ENCODE data around the gene PSMB5. TPM values are rescaled to one million over a fixed set of nuclear protein-coding genes. Genes with fewer than 3 reads are reported as not detected.
A peak's percentile ranks its signal among the peaks of the same experiment; 100 is the strongest.

PSMB5 gene
- total RNA-seq, 2 experiments from 2014 or later, result 104 to 129 TPM

DNA sequence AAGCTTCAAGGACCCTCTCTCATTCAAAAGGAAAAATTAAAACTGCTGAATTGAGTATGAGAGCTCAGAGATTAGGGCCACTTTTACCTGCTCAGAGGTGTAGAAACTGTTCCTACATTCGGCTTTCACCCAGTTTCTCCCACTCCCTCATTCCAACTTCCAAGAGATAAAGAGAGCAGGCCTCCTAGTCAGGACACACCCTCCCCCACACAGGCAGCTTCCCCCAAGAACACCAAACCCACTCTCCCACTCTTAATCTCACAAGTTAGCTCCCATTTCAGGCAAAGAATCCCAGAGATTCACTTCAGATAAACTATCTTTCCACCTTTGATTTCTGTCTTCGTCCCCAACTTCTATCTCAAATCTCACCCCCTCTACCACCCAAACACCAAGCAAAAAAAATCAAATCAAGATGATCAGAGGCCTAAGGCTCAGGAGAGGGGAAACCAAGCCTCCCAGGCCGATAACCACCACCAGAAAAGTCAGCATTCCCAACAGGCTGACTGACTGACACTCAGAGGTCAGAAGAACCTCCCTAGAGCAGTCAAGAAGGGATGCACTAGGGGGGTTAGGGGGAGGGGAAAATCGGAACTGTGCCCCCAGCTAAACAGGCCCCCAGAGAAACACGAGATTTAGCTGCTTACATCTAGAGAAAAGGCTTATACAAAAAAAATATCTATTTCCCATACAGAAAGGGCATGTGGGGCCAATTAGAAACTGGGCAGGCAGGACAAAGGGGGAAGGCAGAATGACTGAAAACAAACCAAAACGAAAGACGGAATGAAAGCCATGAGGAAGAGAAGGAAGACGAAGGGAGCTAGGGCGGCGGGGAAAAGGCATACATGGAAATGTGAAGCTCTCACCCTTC is 35.8 kb upstream of the PSMB5 start:
- H3K4me3 Mint-ChIP-seq, result peak overlapping the region; percentile 92
- H3K9me3 Mint-ChIP-seq (ENCODE audit: low read depth), result no peaks in the 10 kb centered on the region
- no peak for DNase-seq
- CTCF ChIA-PET, result interaction anchor here (0.5 to 4.2 kb wide), 32 partner anchors 8 to 1281 kb away, joined by 3 to 34 read pairs (median 6); partner anchors contain the start of genes ACIN1, AJUBA, C14orf119 and CDH24
- peaks cover 37% of the 10 kb centered on the region for H3K4me1 Mint-ChIP-seq
- no peak for ATAC-seq
- peaks cover 50% of the 10 kb centered on the region for H3K36me3 Mint-ChIP-seq (ENCODE audit: low read depth)
- H3K27ac Mint-ChIP-seq, result peak overlapping the region; percentile 90
- POLR2A ChIA-PET, result interaction anchor here (0.6 to 2.4 kb wide), 5 partner anchors 13 to 59 kb away, joined by 3 to 27 read pairs (median 3); partner anchors contain the start of genes ACIN1, C14orf119 and CDH24
- H3K27me3 Mint-ChIP-seq, result no peaks in the 10 kb centered on the region
- intact Hi-C loops (cut with DNase I, micrococcal nuclease), result loop anchor here (1.0 to 5.0 kb wide), 3 partner anchors 25 to 232 kb away; partner anchors contain the start of genes ACIN1 (in 2 of the 2), C14orf119 (in 2 of the 2) and PPP1R3E (in 1 of the 2)

DNA sequence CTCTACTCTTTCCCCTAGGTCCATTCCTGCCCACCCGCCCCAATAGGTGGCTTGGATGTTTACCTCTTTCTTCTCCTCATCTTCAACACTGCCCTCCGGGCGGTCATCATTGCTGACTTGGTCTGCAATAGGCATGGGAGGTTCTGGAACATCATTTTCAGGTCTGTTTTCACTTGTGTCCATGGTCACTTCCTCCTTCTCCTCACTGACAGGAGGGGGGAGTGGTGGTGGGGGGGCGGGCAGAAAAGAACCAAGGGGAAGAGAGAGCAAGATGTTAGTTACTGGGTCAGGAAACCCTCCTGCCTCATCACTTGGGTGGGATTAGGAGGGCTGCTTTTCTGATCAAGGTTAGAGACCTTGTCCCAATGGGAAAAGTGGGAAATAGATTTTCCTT is 34.7 kb upstream of the PSMB5 start:
- H3K9me3 Mint-ChIP-seq (ENCODE audit: low read depth), result no peaks in the 10 kb centered on the region
- intact Hi-C loops (cut with DNase I, micrococcal nuclease), result loop anchor here (1.0 kb wide), 2 partner anchors 40 to 118 kb away; no protein-coding TSS in a partner anchor
- POLR2A ChIA-PET, result interaction anchor here (0.6 to 1.4 kb wide), 6 partner anchors 11 to 139 kb away, joined by 3 to 13 read pairs (median 3); partner anchors contain the start of genes ACIN1 and C14orf119
- peak overlapping the region; percentile 17 for H3K27ac Mint-ChIP-seq
- H3K4me1 Mint-ChIP-seq, result peaks cover 37% of the 10 kb centered on the region
- no peak for DNase-seq
- peaks cover 54% of the 10 kb centered on the region for H3K36me3 Mint-ChIP-seq (ENCODE audit: low read depth)
- CTCF ChIA-PET, result interaction anchor here (0.6 to 19.3 kb wide), 61 partner anchors 8 to 513 kb away, joined by 3 to 751 read pairs (median 6); partner anchors contain the start of genes ACIN1, AJUBA, C14orf119 and CDH24
- H3K4me3 Mint-ChIP-seq, result peak overlapping the region; percentile 92
- no peak for ATAC-seq
- no peaks in the 10 kb centered on the region for H3K27me3 Mint-ChIP-seq

DNA sequence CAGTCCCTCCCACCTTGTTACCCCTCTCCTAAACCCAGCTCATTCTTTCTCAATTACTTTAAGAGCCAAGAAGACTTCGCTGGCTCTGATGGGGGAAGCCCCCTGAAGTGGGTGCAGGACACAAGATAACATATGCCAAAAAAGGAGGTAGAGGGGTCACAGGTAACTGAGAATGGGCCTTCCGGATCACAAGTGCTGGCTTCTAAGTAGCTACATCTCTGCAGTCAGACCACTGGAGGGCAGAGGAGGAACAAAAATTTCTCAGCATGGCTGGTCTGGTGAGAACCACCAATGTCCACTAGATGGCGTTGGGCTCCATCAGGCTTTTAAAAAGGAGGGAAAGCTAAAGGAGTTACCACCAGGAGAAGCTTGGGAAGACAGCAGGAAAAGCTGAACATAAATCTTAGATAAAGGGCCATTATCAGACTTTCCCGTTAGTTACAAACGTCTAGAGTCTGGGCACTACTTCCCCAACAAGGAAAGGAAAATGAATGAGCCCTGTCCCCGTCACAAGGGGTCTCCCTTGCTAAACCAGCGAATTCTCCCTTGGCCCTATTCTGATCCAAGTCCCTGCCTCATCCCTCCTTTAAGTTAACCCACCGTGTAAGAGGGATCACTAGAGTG is 34.2 kb upstream of the PSMB5 start:
- peaks cover 37% of the 10 kb centered on the region for H3K4me1 Mint-ChIP-seq
- peak; percentile 79 for ATAC-seq

DNA sequence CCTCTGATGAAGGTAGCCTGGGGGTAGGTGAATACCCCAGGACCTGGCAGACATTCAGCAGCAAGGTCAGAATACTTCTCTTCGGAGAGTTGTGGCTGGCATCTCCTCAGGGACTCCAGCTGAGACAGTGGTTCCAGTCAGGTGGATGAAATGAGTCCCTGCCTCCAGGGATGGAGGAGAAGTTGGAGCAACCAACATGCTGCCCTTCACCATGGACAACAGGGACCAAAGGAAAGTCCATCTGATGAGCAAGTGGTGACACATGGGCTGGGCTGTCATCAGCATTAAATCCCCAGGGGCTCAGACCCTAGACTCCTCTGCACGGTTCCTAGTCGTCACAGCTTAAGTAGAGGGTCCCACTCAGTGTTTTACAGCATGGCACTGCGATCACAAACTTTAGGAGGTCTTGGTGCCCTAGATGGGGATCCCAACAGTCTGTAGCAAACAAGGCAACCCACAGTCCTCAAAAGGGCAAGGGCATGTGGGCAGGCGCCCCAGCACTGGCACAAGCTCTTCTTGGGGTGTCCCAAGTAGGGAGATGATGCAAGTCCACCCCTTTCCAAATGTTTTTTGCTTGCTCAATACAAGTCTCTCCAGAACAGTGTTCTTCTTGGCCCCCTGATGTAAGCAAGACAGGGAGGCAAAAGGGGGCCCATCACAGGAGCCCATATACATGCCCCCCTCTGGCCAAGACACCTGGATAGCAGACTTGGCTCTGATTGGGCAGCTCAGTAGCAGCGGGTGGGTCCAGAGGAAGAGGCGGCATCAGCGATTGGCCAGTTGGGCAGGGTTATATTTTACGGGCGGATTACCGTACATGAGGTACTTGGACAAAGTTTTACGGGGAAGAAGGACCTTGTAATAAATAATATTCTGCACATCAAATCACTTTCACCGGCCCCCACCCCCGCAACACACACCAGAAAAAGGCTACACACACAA is 33.4 kb upstream of the PSMB5 start:
- no peaks in the 10 kb centered on the region for H3K27me3 Mint-ChIP-seq
- DNase-seq (no peak), ATAC-seq (no peak)
- no peaks in the 10 kb centered on the region for H3K9me3 Mint-ChIP-seq (ENCODE audit: low read depth)
- H3K4me1 Mint-ChIP-seq, result peaks cover 37% of the 10 kb centered on the region
- ChIA-PET POLR2A (interaction anchor here (0.5 to 1.4 kb wide), 6 partner anchors 10 to 99 kb away, joined by 3 to 13 read pairs (median 4); partner anchors contain the start of genes ACIN1 and C14orf119), CTCF (interaction anchor here (0.6 to 19.3 kb wide), 67 partner anchors 9 to 1712 kb away, joined by 3 to 751 read pairs (median 5); partner anchors contain the start of genes ACIN1, AJUBA, C14orf119 and CDH24)
- peak overlapping the region; percentile 5 for H3K4me3 Mint-ChIP-seq
- H3K27ac Mint-ChIP-seq, result peak overlapping the region; percentile 80
- intact Hi-C loops (cut with DNase I, micrococcal nuclease), result loop anchor here in 1 of 2 experiments (1.0 kb wide), 1 partner anchor 41 kb away; no protein-coding TSS in a partner anchor
- peaks cover 65% of the 10 kb centered on the region for H3K36me3 Mint-ChIP-seq (ENCODE audit: low read depth)

More for the DNA sequence above, 34.2 kb upstream of the PSMB5 start:
- H3K36me3 Mint-ChIP-seq (ENCODE audit: low read depth), result peaks cover 59% of the 10 kb centered on the region
- H3K9me3 Mint-ChIP-seq (ENCODE audit: low read depth), result no peaks in the 10 kb centered on the region
- intact Hi-C loops (cut with DNase I, micrococcal nuclease), result loop anchor here (1.0 kb wide), 2 partner anchors 40 to 118 kb away; no protein-coding TSS in a partner anchor
- ChIA-PET POLR2A (interaction anchor here (0.6 to 1.4 kb wide), 8 partner anchors 11 to 139 kb away, joined by 3 to 13 read pairs (median 4); partner anchors contain the start of genes ACIN1 and C14orf119), CTCF (interaction anchor here (0.6 to 19.3 kb wide), 70 partner anchors 9 to 1713 kb away, joined by 3 to 751 read pairs (median 4); partner anchors contain the start of genes ACIN1, AJUBA, C14orf119 and CDH24)
- H3K27ac Mint-ChIP-seq, result peak overlapping the region; percentile 80
- peak; percentile 84 for DNase-seq
- peak overlapping the region; percentile 5 for H3K4me3 Mint-ChIP-seq
- H3K27me3 Mint-ChIP-seq, result no peaks in the 10 kb centered on the region

DNA sequence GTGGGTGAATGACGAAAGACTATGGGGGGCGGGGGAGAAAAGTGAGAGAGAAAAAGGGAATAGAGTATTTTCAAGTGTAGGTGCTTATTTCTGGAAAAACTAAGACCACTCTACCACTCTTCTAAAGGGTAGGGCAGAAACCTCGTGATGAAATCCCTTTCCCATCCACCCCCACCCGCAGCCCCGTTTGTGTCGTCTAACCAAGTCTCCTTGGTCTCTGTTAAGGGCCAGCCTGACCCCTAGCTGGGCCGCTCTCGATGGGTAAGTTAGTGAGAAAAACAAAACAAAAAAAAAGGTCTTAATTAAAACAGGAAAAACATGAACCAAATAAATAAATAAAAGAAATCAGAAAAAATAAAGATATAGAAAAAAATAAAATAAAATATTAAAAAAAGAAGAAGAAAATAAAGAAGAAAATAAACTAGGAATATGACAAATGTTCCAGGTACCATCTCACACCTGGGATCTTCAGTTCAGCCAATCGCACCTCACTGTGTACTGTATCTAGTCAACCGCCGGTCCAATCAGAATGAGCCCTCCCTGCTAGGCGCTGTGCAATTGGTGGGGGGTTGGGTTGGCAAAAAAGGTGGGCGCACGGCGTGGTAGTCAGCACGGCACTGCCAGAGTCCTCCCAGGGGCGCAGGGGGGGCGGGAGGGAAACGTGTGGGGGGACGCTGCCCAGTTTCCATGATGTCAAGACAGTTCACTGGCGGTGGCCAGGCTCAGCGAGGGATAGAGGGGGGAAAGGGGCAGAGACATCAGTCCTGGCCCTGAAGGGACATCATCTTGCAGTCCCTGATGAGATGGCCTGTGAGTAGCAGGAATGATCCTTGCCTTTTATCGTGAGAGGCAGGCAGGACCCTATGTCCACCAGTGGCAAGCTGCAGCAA is 32.4 kb upstream of the PSMB5 start:
- intact Hi-C loops (cut with DNase I, micrococcal nuclease), result no loop called here

DNA sequence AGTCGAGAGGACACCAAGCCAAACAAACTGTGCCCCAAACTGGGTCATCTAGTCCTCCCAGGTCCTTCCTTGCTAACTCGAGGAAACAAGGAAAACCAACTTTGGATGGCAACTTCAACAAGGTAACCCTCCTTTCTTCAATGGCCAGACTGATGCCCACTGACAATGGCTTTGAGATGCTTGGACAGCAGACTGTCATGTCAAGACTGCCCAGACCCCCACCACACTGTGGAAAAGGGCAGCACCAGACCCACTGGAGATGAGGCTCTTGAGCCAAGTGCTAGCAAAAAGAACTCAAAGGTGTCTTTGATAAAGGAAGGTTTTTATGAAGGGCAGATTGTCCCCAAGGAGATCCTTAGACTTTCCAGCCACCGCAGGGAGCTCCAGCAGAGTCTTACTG is 31.7 kb upstream of the PSMB5 start:
- intact Hi-C loops (cut with DNase I, micrococcal nuclease), result no loop called here
- Mint-ChIP-seq H3K27me3 (no peaks in the 10 kb centered on the region), H3K9me3 (ENCODE audit: low read depth) (no peaks in the 10 kb centered on the region), H3K4me1 (peaks cover 26% of the 10 kb centered on the region), H3K27ac (no peak overlapping the region), H3K36me3 (ENCODE audit: low read depth) (peaks cover 62% of the 10 kb centered on the region), H3K4me3 (no peak overlapping the region)
- CTCF ChIA-PET, result interaction anchor here (0.6 to 19.3 kb wide), 7 partner anchors 11 to 479 kb away, joined by 3 to 751 read pairs (median 4); partner anchors contain the start of genes AJUBA, C14orf119 and HAUS4
- no peak for ATAC-seq
- no peak for DNase-seq
- POLR2A ChIA-PET, result no interaction called here

More for the DNA sequence above, 32.4 kb upstream of the PSMB5 start:
- ChIA-PET CTCF (interaction anchor here (1.5 to 19.3 kb wide), 11 partner anchors 9 to 118 kb away, joined by 4 to 751 read pairs (median 26); partner anchors contain the start of genes ACIN1, AJUBA, C14orf119 and CDH24), POLR2A (interaction anchor here (0.5 kb wide), 1 partner anchor 98 kb away, joined by 6 read pairs; no protein-coding TSS in a partner anchor)
- H3K4me1 Mint-ChIP-seq, result peaks cover 34% of the 10 kb centered on the region
- ATAC-seq (no peak), DNase-seq (no peak)
- H3K9me3 Mint-ChIP-seq (ENCODE audit: low read depth), result no peaks in the 10 kb centered on the region
- no peaks in the 10 kb centered on the region for H3K27me3 Mint-ChIP-seq
- no peak overlapping the region for H3K4me3 Mint-ChIP-seq
- H3K36me3 Mint-ChIP-seq (ENCODE audit: low read depth), result peaks cover 66% of the 10 kb centered on the region
- no peak overlapping the region for H3K27ac Mint-ChIP-seq

DNA sequence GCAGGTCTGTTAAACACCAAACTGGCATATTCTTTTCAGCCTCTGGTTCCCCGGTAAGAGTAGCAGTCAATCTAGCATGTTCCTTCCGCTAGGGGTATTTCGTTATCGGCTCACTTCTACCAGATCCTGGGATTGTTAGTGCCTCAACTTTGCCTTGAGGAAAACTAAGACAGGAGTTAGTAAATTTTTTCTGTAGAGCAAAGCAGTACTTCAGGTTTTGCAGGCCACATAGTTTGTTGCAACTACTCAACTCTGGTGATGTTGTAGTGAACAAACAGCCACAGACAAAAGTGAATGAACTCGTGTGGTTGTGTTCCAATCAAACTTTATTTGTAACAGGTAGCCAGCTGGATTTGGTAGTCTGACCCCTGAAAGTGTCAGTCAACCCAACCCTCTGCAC is 28.9 kb upstream of the PSMB5 start:
- Mint-ChIP-seq H3K27me3 (no peaks in the 10 kb centered on the region), H3K9me3 (ENCODE audit: low read depth) (no peaks in the 10 kb centered on the region), H3K36me3 (ENCODE audit: low read depth) (peaks cover 76% of the 10 kb centered on the region), H3K4me3 (no peak overlapping the region), H3K4me1 (peaks cover 8% of the 10 kb centered on the region), H3K27ac (peak overlapping the region; percentile 17)
- ATAC-seq (no peak), DNase-seq (no peak)
- ChIA-PET POLR2A (no interaction called here), CTCF (interaction anchor here (0.5 to 19.3 kb wide), 7 partner anchors 31 to 148 kb away, joined by 3 to 751 read pairs (median 3); partner anchors contain the start of gene AJUBA)
- intact Hi-C loops (cut with DNase I, micrococcal nuclease), result no loop called here

DNA sequence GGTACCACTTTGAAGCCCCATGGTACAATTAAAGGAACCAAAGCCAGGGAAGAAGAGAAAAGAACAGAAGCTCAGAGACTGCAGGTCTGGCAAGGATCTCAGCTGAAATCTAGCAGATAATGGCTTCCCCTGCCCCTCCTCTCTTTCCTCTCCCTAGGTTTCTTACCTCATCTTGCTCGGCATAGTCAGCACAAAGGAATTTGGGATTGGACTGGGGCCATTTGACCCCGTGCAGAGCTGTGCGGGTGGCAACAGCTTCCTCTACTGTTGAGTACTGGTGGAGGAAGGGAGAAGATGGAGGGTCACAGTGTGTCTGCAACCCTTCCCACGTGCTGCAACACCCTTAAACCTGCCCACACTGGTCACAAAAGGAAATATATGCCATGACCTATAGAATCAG is 27.3 kb upstream of the PSMB5 start:
- Mint-ChIP-seq H3K36me3 (ENCODE audit: low read depth) (peaks cover 67% of the 10 kb centered on the region), H3K27me3 (no peaks in the 10 kb centered on the region), H3K9me3 (ENCODE audit: low read depth) (no peaks in the 10 kb centered on the region), H3K27ac (no peak overlapping the region), H3K4me3 (no peak overlapping the region), H3K4me1 (peaks cover 10% of the 10 kb centered on the region)
- ATAC-seq (no peak), DNase-seq (no peak)
- ChIA-PET CTCF (interaction anchor here (0.6 to 19.3 kb wide), 12 partner anchors 9 to 165 kb away, joined by 3 to 751 read pairs (median 4); partner anchors contain the start of genes ACIN1, AJUBA and C14orf119), POLR2A (no interaction called here)
- intact Hi-C loops (cut with DNase I, micrococcal nuclease), result no loop called here

DNA sequence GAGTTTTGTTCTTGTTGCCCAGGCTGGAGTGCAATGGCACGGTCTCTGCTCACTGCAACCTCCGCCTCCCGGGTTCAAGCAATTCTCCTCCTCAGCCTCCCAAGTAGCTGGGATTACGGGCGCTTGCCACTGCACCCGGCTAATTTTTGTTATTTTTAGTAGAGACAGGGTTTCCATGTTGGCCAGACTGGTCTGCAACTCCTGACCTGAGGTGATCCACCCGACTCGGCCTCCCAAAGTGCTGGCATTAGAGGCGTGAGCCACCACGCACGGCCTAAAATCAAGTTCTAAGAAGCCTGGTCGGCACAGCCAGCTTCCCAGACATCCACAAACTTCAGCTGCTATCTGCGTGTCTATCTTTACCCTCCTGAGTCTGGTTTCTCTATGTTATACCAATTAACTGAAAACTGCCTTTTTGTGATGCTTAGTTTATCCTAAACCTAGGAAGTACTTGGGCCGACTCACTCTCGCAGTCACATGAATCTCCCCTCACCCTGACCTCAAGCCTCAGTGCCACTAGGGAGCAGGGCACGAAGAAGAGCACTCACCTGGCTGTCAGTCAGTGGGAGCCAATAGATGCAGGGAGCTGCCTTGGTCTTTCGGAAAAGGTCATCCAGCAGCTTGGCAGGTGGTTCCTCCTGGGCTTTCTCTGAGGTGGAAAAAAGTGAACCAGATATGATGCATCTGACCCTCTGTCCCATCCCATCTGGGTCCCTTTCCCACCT is 26.0 kb upstream of the PSMB5 start:
- no peak overlapping the region for H3K4me3 Mint-ChIP-seq
- no peak overlapping the region for H3K27ac Mint-ChIP-seq
- intact Hi-C loops (cut with DNase I, micrococcal nuclease), result no loop called here
- H3K36me3 Mint-ChIP-seq (ENCODE audit: low read depth), result peaks cover 56% of the 10 kb centered on the region
- DNase-seq, result no peak
- no peaks in the 10 kb centered on the region for H3K27me3 Mint-ChIP-seq
- no peaks in the 10 kb centered on the region for H3K9me3 Mint-ChIP-seq (ENCODE audit: low read depth)
- ChIA-PET POLR2A (interaction anchor here (0.6 kb wide), 1 partner anchor 19 kb away, joined by 6 read pairs; no protein-coding TSS in a partner anchor), CTCF (interaction anchor here (0.6 to 19.3 kb wide), 12 partner anchors 8 to 144 kb away, joined by 3 to 751 read pairs (median 4); partner anchors contain the start of gene AJUBA)
- peaks cover 17% of the 10 kb centered on the region for H3K4me1 Mint-ChIP-seq
- ATAC-seq, result no peak
